ENCODE results near the gene CYP2A13.

DNA sequence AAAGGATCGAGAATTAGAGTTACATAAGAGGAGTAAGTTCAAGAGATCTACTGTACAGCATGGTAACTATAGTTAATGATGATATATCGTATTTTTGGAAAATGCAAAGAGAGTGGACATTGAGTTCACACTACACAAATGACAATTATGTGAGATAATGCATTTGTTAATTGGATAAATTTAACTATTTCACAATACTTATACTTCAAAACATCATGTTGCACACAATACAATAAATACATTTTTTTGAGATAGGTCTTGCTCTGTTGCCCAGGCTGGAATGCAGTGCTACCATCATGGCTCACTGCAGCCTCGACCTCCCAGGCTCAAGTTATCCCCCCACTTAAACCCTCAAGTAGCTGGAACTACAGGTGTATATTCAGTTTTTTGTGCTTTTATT is 17.9 kb downstream of the CYP2A13 start:
- TF ChIP-seq, protein P1, sequence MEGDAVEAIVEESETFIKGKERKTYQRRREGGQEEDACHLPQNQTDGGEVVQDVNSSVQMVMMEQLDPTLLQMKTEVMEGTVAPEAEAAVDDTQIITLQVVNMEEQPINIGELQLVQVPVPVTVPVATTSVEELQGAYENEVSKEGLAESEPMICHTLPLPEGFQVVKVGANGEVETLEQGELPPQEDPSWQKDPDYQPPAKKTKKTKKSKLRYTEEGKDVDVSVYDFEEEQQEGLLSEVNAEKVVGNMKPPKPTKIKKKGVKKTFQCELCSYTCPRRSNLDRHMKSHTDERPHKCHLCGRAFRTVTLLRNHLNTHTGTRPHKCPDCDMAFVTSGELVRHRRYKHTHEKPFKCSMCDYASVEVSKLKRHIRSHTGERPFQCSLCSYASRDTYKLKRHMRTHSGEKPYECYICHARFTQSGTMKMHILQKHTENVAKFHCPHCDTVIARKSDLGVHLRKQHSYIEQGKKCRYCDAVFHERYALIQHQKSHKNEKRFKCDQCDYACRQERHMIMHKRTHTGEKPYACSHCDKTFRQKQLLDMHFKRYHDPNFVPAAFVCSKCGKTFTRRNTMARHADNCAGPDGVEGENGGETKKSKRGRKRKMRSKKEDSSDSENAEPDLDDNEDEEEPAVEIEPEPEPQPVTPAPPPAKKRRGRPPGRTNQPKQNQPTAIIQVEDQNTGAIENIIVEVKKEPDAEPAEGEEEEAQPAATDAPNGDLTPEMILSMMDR (IDR thresholded peaks at IDR 0.05): no peak
- no peak for TF ChIP-seq POLR2A (IDR thresholded peaks at IDR 0.05)

Measured in body of pancreas (tissue), 4 donors.